ENCODE results near the gene TOP2B. TPM values are rescaled to one million over a fixed set of nuclear protein-coding genes. Genes with fewer than 3 reads are reported as not detected.
A peak's percentile ranks its signal among the peaks of the same experiment; 100 is the strongest.

The TOP2B gene
- 100 to 1,000 TPM; 126 to 145 TPM for total RNA-seq

- no peaks in the 10 kb centered on the region for H3K9me3 Mint-ChIP-seq
- H3K27me3 Mint-ChIP-seq = no peaks in the 10 kb centered on the region
- peak within 1 kb of the TSS; percentile 90 for H3K4me3 Mint-ChIP-seq
- peak; percentile 97 for ATAC-seq
- H3K4me1 Mint-ChIP-seq (ENCODE audit: low read depth in 2 of 2) = peaks cover 38 to 42% of the 10 kb centered on the region in 2 donors
- DNase-seq (ENCODE audit: low spot score) = peak; percentile 98
- peaks cover 11% of the 10 kb centered on the region for H3K36me3 Mint-ChIP-seq
- H3K27ac Mint-ChIP-seq = peak within 1 kb of the TSS; percentile 96
Observed at GRCh38 chr3:25664812-25665314, at the start of gene TOP2B. TOP2B (minus strand) TSS chr3:25664907; CDS start chr3:25664297, 610 bp downstream.

GRCh38 chr3:25713341-25713985 is 48.8 kb upstream of the TOP2B start:
- DNase-seq (ENCODE audit: low spot score) (no peak), ATAC-seq (no peak)
- no peaks in the 10 kb centered on the region for H3K9me3 Mint-ChIP-seq
- peaks cover 2 to 7% of the 10 kb centered on the region in 2 donors for H3K27me3 Mint-ChIP-seq
- no peak overlapping the region for H3K27ac Mint-ChIP-seq
- H3K4me3 Mint-ChIP-seq = no peak overlapping the region
- peaks cover 0 to 3% of the 10 kb centered on the region in 2 donors for H3K4me1 Mint-ChIP-seq (ENCODE audit: low read depth in 2 of 2)
- peaks cover 5% of the 10 kb centered on the region for H3K36me3 Mint-ChIP-seq

- Mint-ChIP-seq H3K4me3 (no peak overlapping the region), H3K27me3 (peaks cover 2 to 14% of the 10 kb centered on the region in 2 donors)
- ATAC-seq = no peak
Observed at GRCh38 chr3:25711090-25711489, 46.4 kb upstream of the TOP2B start.

GRCh38 chr3:25708036-25708435 is 43.3 kb upstream of the TOP2B start:
- Mint-ChIP-seq H3K27ac (no peak overlapping the region), H3K4me3 (no peak overlapping the region), H3K27me3 (peaks cover 7 to 20% of the 10 kb centered on the region in 2 donors), H3K4me1 (ENCODE audit: low read depth in 2 of 2) (no peaks in the 10 kb centered on the region), H3K36me3 (no peaks in the 10 kb centered on the region), H3K9me3 (no peaks in the 10 kb centered on the region)
- no peak for DNase-seq (ENCODE audit: low spot score)
- ATAC-seq = no peak

More at GRCh38 chr3:25711090-25711489, 46.4 kb upstream of the TOP2B start:
- H3K9me3 Mint-ChIP-seq = no peaks in the 10 kb centered on the region
- H3K4me1 Mint-ChIP-seq (ENCODE audit: low read depth in 2 of 2) = peaks cover 0 to 3% of the 10 kb centered on the region in 2 donors
- H3K36me3 Mint-ChIP-seq = no peaks in the 10 kb centered on the region
- H3K27ac Mint-ChIP-seq = no peak overlapping the region
- DNase-seq (ENCODE audit: low spot score) = no peak

- H3K27me3 Mint-ChIP-seq = peaks cover 11 to 27% of the 10 kb centered on the region in 2 donors
- no peaks in the 10 kb centered on the region for H3K4me1 Mint-ChIP-seq (ENCODE audit: low read depth in 2 of 2)
- DNase-seq (ENCODE audit: low spot score) = no peak
- H3K9me3 Mint-ChIP-seq = no peaks in the 10 kb centered on the region
- H3K4me3 Mint-ChIP-seq = no peak overlapping the region
- no peak for ATAC-seq
- no peaks in the 10 kb centered on the region for H3K36me3 Mint-ChIP-seq
- H3K27ac Mint-ChIP-seq = no peak overlapping the region
Observed at GRCh38 chr3:25707268-25707926, 42.7 kb upstream of the TOP2B start.

- no peak overlapping the region for H3K27ac Mint-ChIP-seq
- peaks cover 14 to 28% of the 10 kb centered on the region in 2 donors for H3K27me3 Mint-ChIP-seq
- DNase-seq (ENCODE audit: low spot score) (no peak), ATAC-seq (no peak)
- H3K4me1 Mint-ChIP-seq (ENCODE audit: low read depth in 2 of 2) = no peaks in the 10 kb centered on the region
- H3K9me3 Mint-ChIP-seq = no peaks in the 10 kb centered on the region
- H3K4me3 Mint-ChIP-seq = no peak overlapping the region
- no peaks in the 10 kb centered on the region for H3K36me3 Mint-ChIP-seq
Observed at GRCh38 chr3:25706213-25706612, 41.5 kb upstream of the TOP2B start.

- Mint-ChIP-seq H3K4me1 (ENCODE audit: low read depth in 2 of 2) (no peaks in the 10 kb centered on the region), H3K27ac (no peak overlapping the region), H3K4me3 (no peak overlapping the region), H3K9me3 (no peaks in the 10 kb centered on the region), H3K27me3 (peaks cover 7 to 22% of the 10 kb centered on the region in 2 donors), H3K36me3 (no peaks in the 10 kb centered on the region)
- DNase-seq (ENCODE audit: low spot score) (no peak), ATAC-seq (no peak)
Observed at GRCh38 chr3:25697553-25697952, 32.8 kb upstream of the TOP2B start.

GRCh38 chr3:25695731-25696420 is 31.2 kb upstream of the TOP2B start:
- H3K27ac Mint-ChIP-seq = peak overlapping the region in 1 of 2 donors; percentile 16
- H3K4me3 Mint-ChIP-seq = no peak overlapping the region
- no peak for DNase-seq (ENCODE audit: low spot score)
- no peaks in the 10 kb centered on the region for H3K36me3 Mint-ChIP-seq
- peaks cover 7 to 20% of the 10 kb centered on the region in 2 donors for H3K27me3 Mint-ChIP-seq
- no peak for ATAC-seq
- H3K4me1 Mint-ChIP-seq (ENCODE audit: low read depth in 2 of 2) = no peaks in the 10 kb centered on the region
- H3K9me3 Mint-ChIP-seq = no peaks in the 10 kb centered on the region

GRCh38 chr3:25693238-25693637 is 28.5 kb upstream of the TOP2B start:
- H3K36me3 Mint-ChIP-seq = no peaks in the 10 kb centered on the region
- no peak overlapping the region for H3K4me3 Mint-ChIP-seq
- no peaks in the 10 kb centered on the region for H3K9me3 Mint-ChIP-seq
- ATAC-seq (no peak), DNase-seq (ENCODE audit: low spot score) (no peak)
- peaks cover 18 to 32% of the 10 kb centered on the region in 2 donors for H3K27me3 Mint-ChIP-seq
- no peaks in the 10 kb centered on the region for H3K4me1 Mint-ChIP-seq (ENCODE audit: low read depth in 2 of 2)
- H3K27ac Mint-ChIP-seq = no peak overlapping the region

GRCh38 chr3:25692341-25692740 is 27.6 kb upstream of the TOP2B start:
- H3K4me1 Mint-ChIP-seq (ENCODE audit: low read depth in 2 of 2) = no peaks in the 10 kb centered on the region
- ATAC-seq = no peak
- no peak overlapping the region for H3K27ac Mint-ChIP-seq
- no peak for DNase-seq (ENCODE audit: low spot score)
- no peak overlapping the region for H3K4me3 Mint-ChIP-seq
- H3K36me3 Mint-ChIP-seq = no peaks in the 10 kb centered on the region
- H3K27me3 Mint-ChIP-seq = peaks cover 18 to 36% of the 10 kb centered on the region in 2 donors
- no peaks in the 10 kb centered on the region for H3K9me3 Mint-ChIP-seq

- H3K27ac Mint-ChIP-seq = no peak overlapping the region
- no peak overlapping the region for H3K4me3 Mint-ChIP-seq
- peaks cover 18 to 30% of the 10 kb centered on the region in 2 donors for H3K27me3 Mint-ChIP-seq
- H3K36me3 Mint-ChIP-seq = no peaks in the 10 kb centered on the region
- DNase-seq (ENCODE audit: low spot score) (no peak), ATAC-seq (no peak)
- H3K4me1 Mint-ChIP-seq (ENCODE audit: low read depth in 2 of 2) = no peaks in the 10 kb centered on the region
- H3K9me3 Mint-ChIP-seq = no peaks in the 10 kb centered on the region
Observed at GRCh38 chr3:25690768-25691533, 26.2 kb upstream of the TOP2B start.

- ATAC-seq (no peak), DNase-seq (ENCODE audit: low spot score) (no peak)
- H3K4me3 Mint-ChIP-seq = no peak overlapping the region
- no peak overlapping the region for H3K27ac Mint-ChIP-seq
- H3K4me1 Mint-ChIP-seq (ENCODE audit: low read depth in 2 of 2) = no peaks in the 10 kb centered on the region
- no peaks in the 10 kb centered on the region for H3K36me3 Mint-ChIP-seq
- peaks cover 18 to 30% of the 10 kb centered on the region in 2 donors for H3K27me3 Mint-ChIP-seq
- no peaks in the 10 kb centered on the region for H3K9me3 Mint-ChIP-seq
Observed at GRCh38 chr3:25689226-25689625, 24.5 kb upstream of the TOP2B start.

GRCh38 chr3:25687742-25688141 is 23.0 kb upstream of the TOP2B start:
- ATAC-seq = no peak
- no peak for DNase-seq (ENCODE audit: low spot score)
- Mint-ChIP-seq H3K4me3 (no peak overlapping the region), H3K27ac (no peak overlapping the region), H3K36me3 (no peaks in the 10 kb centered on the region), H3K4me1 (ENCODE audit: low read depth in 2 of 2) (no peaks in the 10 kb centered on the region), H3K9me3 (no peaks in the 10 kb centered on the region), H3K27me3 (peaks cover 15 to 30% of the 10 kb centered on the region in 2 donors)

Data from natural killer cell treated with Interleukin-12 subunit alpha and Interleukin-12 subunit beta and Interleukin-15 and Interleukin-18, amount 100 ng/mL, for 72 hours (primary cell).